ENCODE measurements around the gene CHST14.

- TF ChIP-seq RAD21 (conservative IDR thresholded peaks at IDR 0.05) = no peak
- TF ChIP-seq CTCF (IDR thresholded peaks at IDR 0.05; ENCODE audit: poor library complexity, severe bottlenecking) = no peak
- TF ChIP-seq POLR2AphosphoS5 (IDR thresholded peaks at IDR 0.05) = no peak
- no peak for TF ChIP-seq REST (IDR thresholded peaks at IDR 0.05; ENCODE audit: borderline replicate concordance)
- no peak for TF ChIP-seq EZH2 (IDR thresholded peaks at IDR 0.05; ENCODE audit: borderline replicate concordance, insufficient read depth, low read length, poor library complexity, severe bottlenecking)
- TF ChIP-seq MXI1 (conservative IDR thresholded peaks at IDR 0.05; ENCODE audit: poor library complexity, severe bottlenecking) = no peak
- no peak for TF ChIP-seq TAF1 (IDR thresholded peaks at IDR 0.05; ENCODE audit: low read depth)
- TF ChIP-seq SMC3 (conservative IDR thresholded peaks at IDR 0.05; ENCODE audit: poor library complexity) = no peak
Observed at GRCh38 chr15:40443255-40443654, 27.5 kb upstream of the CHST14 start.

All from neural cell (in vitro differentiated cells).